GM10266 (cell line): ENCODE data around the gene ATP2A2.

Experiments used
- DNase-seq: peaks from one replicate; pipeline ENCODE4 v3.0.0; 2012; ENCODE audit errors: extremely low spot score
- CTCF ChIP-seq: IDR thresholded peaks from 2 replicates; pipeline ENCODE4 v1.5.1; 2012; ENCODE audit warnings: mild to moderate bottlenecking, low read depth; ENCODE audit not compliant: control insufficient read depth, insufficient read depth; ENCODE audit errors: missing control alignments

Gene ATP2A2

GRCh38 chr12:110361216-110361615 lies 80.2 kb downstream of the ATP2A2 start:
- DNase-seq = no peak
- no peak for TF ChIP-seq CTCF

GRCh38 chr12:110365489-110366320 lies 84.7 kb downstream of the ATP2A2 start:
- no peak for TF ChIP-seq CTCF
- DNase-seq = no peak

GRCh38 chr12:110366321-110367142 lies 85.5 kb downstream of the ATP2A2 start:
- no peak for TF ChIP-seq CTCF
- no peak for DNase-seq

- no peak for DNase-seq
- TF ChIP-seq CTCF = no peak
Measured at GRCh38 chr12:110367181-110367864, 86.3 kb downstream of the ATP2A2 start.

- TF ChIP-seq CTCF = no peak
- DNase-seq = no peak
Measured at GRCh38 chr12:110369992-110370391, 88.9 kb downstream of the ATP2A2 start.

GRCh38 chr12:110370732-110371231 lies 89.7 kb downstream of the ATP2A2 start:
- no peak for TF ChIP-seq CTCF
- DNase-seq = no peak
